ENCODE measurements around the gene IPCEF1. TPM values are rescaled to one million over a fixed set of nuclear protein-coding genes. Genes with fewer than 3 reads are reported as not detected.
A peak's percentile ranks its signal among the peaks of the same experiment; 100 is the strongest.

Gene IPCEF1
- total RNA-seq, 2 experiments from 2014 or later = 10.5 to 14.2 TPM

GRCh38 chr6:154386848-154387717 is 30.5 kb upstream of the IPCEF1 start:
- Mint-ChIP-seq H3K4me1 (ENCODE audit: low read depth) (no peaks in the 10 kb centered on the region), H3K9me3 (peaks cover 14% of the 10 kb centered on the region), H3K36me3 (no peaks in the 10 kb centered on the region), H3K27ac (no peak overlapping the region), H3K4me3 (no peak overlapping the region), H3K27me3 (peaks cover 28% of the 10 kb centered on the region)
- ChIA-PET POLR2A (no interaction called here), CTCF (no interaction called here)
- intact Hi-C loops (cut with micrococcal nuclease) = no loop called here
- DNase-seq = no peak

GRCh38 chr6:154384191-154384590 is 27.6 kb upstream of the IPCEF1 start:
- Mint-ChIP-seq H3K4me3 (no peak overlapping the region), H3K4me1 (ENCODE audit: low read depth) (no peaks in the 10 kb centered on the region), H3K27me3 (peaks cover 20% of the 10 kb centered on the region), H3K9me3 (peaks cover 10% of the 10 kb centered on the region), H3K36me3 (no peaks in the 10 kb centered on the region), H3K27ac (no peak overlapping the region)
- CTCF ChIA-PET = no interaction called here
- DNase-seq = no peak
- intact Hi-C loops (cut with micrococcal nuclease) = no loop called here
- POLR2A ChIA-PET = no interaction called here

GRCh38 chr6:154383273-154383672 is 26.7 kb upstream of the IPCEF1 start:
- Mint-ChIP-seq H3K4me3 (no peak overlapping the region), H3K4me1 (ENCODE audit: low read depth) (no peaks in the 10 kb centered on the region), H3K27ac (no peak overlapping the region), H3K9me3 (peaks cover 9% of the 10 kb centered on the region), H3K27me3 (peaks cover 14% of the 10 kb centered on the region), H3K36me3 (no peaks in the 10 kb centered on the region)
- intact Hi-C loops (cut with micrococcal nuclease) = no loop called here
- POLR2A ChIA-PET = no interaction called here
- CTCF ChIA-PET = no interaction called here
- no peak for DNase-seq

- peaks cover 9% of the 10 kb centered on the region for H3K9me3 Mint-ChIP-seq
- no peaks in the 10 kb centered on the region for H3K4me1 Mint-ChIP-seq (ENCODE audit: low read depth)
- intact Hi-C loops (cut with micrococcal nuclease) = no loop called here
- POLR2A ChIA-PET = no interaction called here
- H3K27me3 Mint-ChIP-seq = peaks cover 14% of the 10 kb centered on the region
- H3K27ac Mint-ChIP-seq = no peak overlapping the region
- H3K36me3 Mint-ChIP-seq = no peaks in the 10 kb centered on the region
- no peak overlapping the region for H3K4me3 Mint-ChIP-seq
- CTCF ChIA-PET = no interaction called here
- no peak for DNase-seq
These were observed 26.1 kb upstream of the IPCEF1 start for GRCh38 chr6:154382740-154383139.

GRCh38 chr6:154381548-154381947 is 24.9 kb upstream of the IPCEF1 start:
- POLR2A ChIA-PET = no interaction called here

GRCh38 chr6:154380741-154381140 is 24.1 kb upstream of the IPCEF1 start:
- intact Hi-C loops (cut with micrococcal nuclease) = no loop called here
- Mint-ChIP-seq H3K27me3 (peaks cover 8% of the 10 kb centered on the region), H3K4me1 (ENCODE audit: low read depth) (no peaks in the 10 kb centered on the region), H3K36me3 (no peaks in the 10 kb centered on the region), H3K27ac (no peak overlapping the region), H3K4me3 (no peak overlapping the region), H3K9me3 (peaks cover 9% of the 10 kb centered on the region)
- ChIA-PET CTCF (interaction anchor here (0.7 kb wide), 1 partner anchor 226 kb away, joined by 3 read pairs; no protein-coding TSS in a partner anchor), POLR2A (no interaction called here)
- no peak for DNase-seq

More at GRCh38 chr6:154381548-154381947, 24.9 kb upstream of the IPCEF1 start:
- Mint-ChIP-seq H3K9me3 (peaks cover 9% of the 10 kb centered on the region), H3K4me1 (ENCODE audit: low read depth) (no peaks in the 10 kb centered on the region), H3K27ac (no peak overlapping the region), H3K4me3 (no peak overlapping the region), H3K36me3 (no peaks in the 10 kb centered on the region), H3K27me3 (peaks cover 11% of the 10 kb centered on the region)
- no peak for DNase-seq
- CTCF ChIA-PET = interaction anchor here (0.6 to 0.7 kb wide), 2 partner anchors 13 to 227 kb away, joined by 3 read pairs; no protein-coding TSS in a partner anchor
- intact Hi-C loops (cut with micrococcal nuclease) = no loop called here

GRCh38 chr6:154379585-154379984 is 23.0 kb upstream of the IPCEF1 start:
- no peak for DNase-seq
- Mint-ChIP-seq H3K9me3 (peaks cover 9% of the 10 kb centered on the region), H3K27ac (no peak overlapping the region), H3K36me3 (no peaks in the 10 kb centered on the region), H3K27me3 (peaks cover 8% of the 10 kb centered on the region), H3K4me3 (no peak overlapping the region), H3K4me1 (ENCODE audit: low read depth) (no peaks in the 10 kb centered on the region)
- CTCF ChIA-PET = no interaction called here
- intact Hi-C loops (cut with micrococcal nuclease) = no loop called here
- POLR2A ChIA-PET = no interaction called here

- peaks cover 8% of the 10 kb centered on the region for H3K9me3 Mint-ChIP-seq
- intact Hi-C loops (cut with micrococcal nuclease) = no loop called here
These were observed 21.9 kb upstream of the IPCEF1 start for GRCh38 chr6:154378518-154378917.

GRCh38 chr6:154377726-154378125 is 21.1 kb upstream of the IPCEF1 start:
- intact Hi-C loops (cut with micrococcal nuclease) = no loop called here
- DNase-seq = no peak
- no peaks in the 10 kb centered on the region for H3K4me1 Mint-ChIP-seq (ENCODE audit: low read depth)
- peaks cover 5% of the 10 kb centered on the region for H3K27me3 Mint-ChIP-seq
- no peak overlapping the region for H3K4me3 Mint-ChIP-seq
- POLR2A ChIA-PET = no interaction called here
- no peaks in the 10 kb centered on the region for H3K9me3 Mint-ChIP-seq
- H3K27ac Mint-ChIP-seq = no peak overlapping the region
- CTCF ChIA-PET = no interaction called here
- H3K36me3 Mint-ChIP-seq = no peaks in the 10 kb centered on the region

More at GRCh38 chr6:154378518-154378917, 21.9 kb upstream of the IPCEF1 start:
- H3K4me3 Mint-ChIP-seq = no peak overlapping the region
- H3K36me3 Mint-ChIP-seq = no peaks in the 10 kb centered on the region
- ChIA-PET CTCF (no interaction called here), POLR2A (no interaction called here)
- no peak for DNase-seq
- H3K4me1 Mint-ChIP-seq (ENCODE audit: low read depth) = no peaks in the 10 kb centered on the region
- H3K27me3 Mint-ChIP-seq = peaks cover 5% of the 10 kb centered on the region
- no peak overlapping the region for H3K27ac Mint-ChIP-seq

- DNase-seq = no peak
- intact Hi-C loops (cut with micrococcal nuclease) = no loop called here
- Mint-ChIP-seq H3K9me3 (no peaks in the 10 kb centered on the region), H3K27ac (no peak overlapping the region), H3K4me1 (ENCODE audit: low read depth) (no peaks in the 10 kb centered on the region), H3K36me3 (no peaks in the 10 kb centered on the region), H3K4me3 (no peak overlapping the region), H3K27me3 (peaks cover 2% of the 10 kb centered on the region)
- CTCF ChIA-PET = no interaction called here
- POLR2A ChIA-PET = no interaction called here
These were observed 17.4 kb upstream of the IPCEF1 start for GRCh38 chr6:154373971-154374370.

GRCh38 chr6:154371281-154371680 is 14.7 kb upstream of the IPCEF1 start:
- no peaks in the 10 kb centered on the region for H3K9me3 Mint-ChIP-seq
- no peaks in the 10 kb centered on the region for H3K36me3 Mint-ChIP-seq
- H3K4me3 Mint-ChIP-seq = no peak overlapping the region
- CTCF ChIA-PET = interaction anchor here (0.7 to 5.6 kb wide), 6 partner anchors 9 to 222 kb away, joined by 3 to 44 read pairs (median 4); no protein-coding TSS in a partner anchor
- no peak for DNase-seq
- POLR2A ChIA-PET = no interaction called here
- intact Hi-C loops (cut with micrococcal nuclease) = no loop called here
- no peaks in the 10 kb centered on the region for H3K27me3 Mint-ChIP-seq
- no peaks in the 10 kb centered on the region for H3K4me1 Mint-ChIP-seq (ENCODE audit: low read depth)
- no peak overlapping the region for H3K27ac Mint-ChIP-seq

GRCh38 chr6:154370545-154370944 is 13.9 kb upstream of the IPCEF1 start:
- POLR2A ChIA-PET = no interaction called here

More at GRCh38 chr6:154370545-154370944, 13.9 kb upstream of the IPCEF1 start:
- CTCF ChIA-PET = interaction anchor here (0.7 to 5.6 kb wide), 6 partner anchors 8 to 221 kb away, joined by 3 to 44 read pairs (median 4); no protein-coding TSS in a partner anchor
- Mint-ChIP-seq H3K27me3 (no peaks in the 10 kb centered on the region), H3K27ac (no peak overlapping the region), H3K4me1 (ENCODE audit: low read depth) (no peaks in the 10 kb centered on the region), H3K36me3 (no peaks in the 10 kb centered on the region), H3K9me3 (no peaks in the 10 kb centered on the region), H3K4me3 (no peak overlapping the region)
- peak; percentile 31 for DNase-seq
- intact Hi-C loops (cut with micrococcal nuclease) = loop anchor here (1.0 kb wide), 2 partner anchors 93 to 216 kb away; no protein-coding TSS in a partner anchor

Data from activated CD4-positive, alpha-beta memory T cell treated with anti-CD3 and anti-CD28 coated beads for 36 hours (primary cell).